Panc1 (cell line): ENCODE results near the gene MCM5.

Experiments used
- CTCF ChIP-seq: fragments of 450-650 bp; IDR thresholded peaks from 2 replicates; pipeline ENCODE4 v1.5.1; 2017; ENCODE audit warnings: mild to moderate bottlenecking
- POLR2AphosphoS5 ChIP-seq: IDR thresholded peaks from 2 replicates; pipeline ENCODE4 v1.6.1; 2012; ENCODE audit warnings: mild to moderate bottlenecking, low read depth, low read length, moderate library complexity
- TCF7L2 ChIP-seq: IDR thresholded peaks from 2 replicates; pipeline ENCODE4 v1.6.1; 2011; ENCODE audit warnings: mild to moderate bottlenecking, low read depth, low read length, inconsistent platforms
- TF ChIP-seq, protein P1 (sequence below), 2 experiments: IDR thresholded peaks; 2 replicates each; pipeline ENCODE4 v1.6.1; 2011 to 2012; ENCODE audit warnings: low read depth in 2 of 2, control low read depth in 1 of 2, low read length in 1 of 2, mild to moderate bottlenecking in 1 of 2, moderate library complexity in 1 of 2; ENCODE audit not compliant: insufficient read depth in 1 of 2

- TF ChIP-seq CTCF (no peak), TCF7L2 (no peak), POLR2AphosphoS5 (no peak)
- TF ChIP-seq, protein P1, sequence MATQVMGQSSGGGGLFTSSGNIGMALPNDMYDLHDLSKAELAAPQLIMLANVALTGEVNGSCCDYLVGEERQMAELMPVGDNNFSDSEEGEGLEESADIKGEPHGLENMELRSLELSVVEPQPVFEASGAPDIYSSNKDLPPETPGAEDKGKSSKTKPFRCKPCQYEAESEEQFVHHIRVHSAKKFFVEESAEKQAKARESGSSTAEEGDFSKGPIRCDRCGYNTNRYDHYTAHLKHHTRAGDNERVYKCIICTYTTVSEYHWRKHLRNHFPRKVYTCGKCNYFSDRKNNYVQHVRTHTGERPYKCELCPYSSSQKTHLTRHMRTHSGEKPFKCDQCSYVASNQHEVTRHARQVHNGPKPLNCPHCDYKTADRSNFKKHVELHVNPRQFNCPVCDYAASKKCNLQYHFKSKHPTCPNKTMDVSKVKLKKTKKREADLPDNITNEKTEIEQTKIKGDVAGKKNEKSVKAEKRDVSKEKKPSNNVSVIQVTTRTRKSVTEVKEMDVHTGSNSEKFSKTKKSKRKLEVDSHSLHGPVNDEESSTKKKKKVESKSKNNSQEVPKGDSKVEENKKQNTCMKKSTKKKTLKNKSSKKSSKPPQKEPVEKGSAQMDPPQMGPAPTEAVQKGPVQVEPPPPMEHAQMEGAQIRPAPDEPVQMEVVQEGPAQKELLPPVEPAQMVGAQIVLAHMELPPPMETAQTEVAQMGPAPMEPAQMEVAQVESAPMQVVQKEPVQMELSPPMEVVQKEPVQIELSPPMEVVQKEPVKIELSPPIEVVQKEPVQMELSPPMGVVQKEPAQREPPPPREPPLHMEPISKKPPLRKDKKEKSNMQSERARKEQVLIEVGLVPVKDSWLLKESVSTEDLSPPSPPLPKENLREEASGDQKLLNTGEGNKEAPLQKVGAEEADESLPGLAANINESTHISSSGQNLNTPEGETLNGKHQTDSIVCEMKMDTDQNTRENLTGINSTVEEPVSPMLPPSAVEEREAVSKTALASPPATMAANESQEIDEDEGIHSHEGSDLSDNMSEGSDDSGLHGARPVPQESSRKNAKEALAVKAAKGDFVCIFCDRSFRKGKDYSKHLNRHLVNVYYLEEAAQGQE (IDR thresholded peaks at IDR 0.05; ENCODE audit: insufficient read depth in 1 of 2, low read depth in 2 of 2, low read length in 1 of 2) = no peak
Observed at GRCh38 chr22:35390933-35391332, 9.0 kb upstream of the MCM5 start.
